Measurements from ENCODE around the gene SARDH. TPM values are rescaled to one million over a fixed set of nuclear protein-coding genes. Genes with fewer than 3 reads are reported as not detected.

The SARDH gene
- total and polyA plus RNA-seq, 2 of the 8 experiments (the other 6 are each of a cell fraction or from before 2014, with no cell fraction given): 6.4 to 7.4 TPM

- Histone ChIP-seq H4K20me1 (replicated peaks in 1 of 2; ENCODE audit: control insufficient read depth in 1 of 2, insufficient read depth in 2 of 2, low read length in 2 of 2) (peaks cover 0 to 2% of the 10 kb centered on the region in 2 experiments), H3K4me1 (replicated peaks in 1 of 4; ENCODE audit: control insufficient read depth in 3 of 4, insufficient read depth in 4 of 4, low read length in 3 of 4) (peaks cover 0 to 10% (median 7%) of the 10 kb centered on the region in 4 experiments; a peak in 6 of 7 replicates), H3K56ac (replicated peaks; ENCODE audit: insufficient read length, low read depth, low read length) (no peak overlapping the region), H4K5ac (ENCODE audit: insufficient read length, low read depth, low read length) (no peak overlapping the region), H4K91ac (replicated peaks; ENCODE audit: insufficient read length, low read length) (no peak overlapping the region), H3K27ac (ENCODE audit: low read depth, low read length) (no peak overlapping the region), H3K79me2 (ENCODE audit: control insufficient read depth in 1 of 2, insufficient read depth in 2 of 2, low read length in 2 of 2) (no peaks in the 10 kb centered on the region), H3K4me3 (ENCODE audit: extremely low read depth in 1 of 4, insufficient read depth in 2 of 4, low read depth in 3 of 4, low read length in 4 of 4) (no peak overlapping the region), H2BK120ac (replicated peaks; ENCODE audit: low read depth, low read length) (no peak overlapping the region), H3K9ac (replicated peaks in 1 of 4; ENCODE audit: extremely low read depth in 1 of 4, low read depth in 3 of 4, low read length in 3 of 4) (no peak overlapping the region), H3K18ac (ENCODE audit: extremely low read depth, low read length) (no peak overlapping the region), H2BK15ac (ENCODE audit: low read length) (no peak overlapping the region), H3K79me1 (ENCODE audit: low read depth, low read length) (no peaks in the 10 kb centered on the region), H2AK5ac (ENCODE audit: low read depth, low read length) (no peak overlapping the region), H3K4me2 (ENCODE audit: insufficient read depth in 1 of 2, low read depth in 2 of 2, low read length in 2 of 2) (no peak overlapping the region), H2BK20ac (ENCODE audit: low read length) (no peak overlapping the region), H3K9me3 (ENCODE audit: insufficient read depth in 2 of 2, low read depth in 1 of 2, low read length in 1 of 2) (no peaks in the 10 kb centered on the region), H3K14ac (ENCODE audit: insufficient read length) (no peak overlapping the region), H3K36me3 (ENCODE audit: control insufficient read depth in 2 of 4, insufficient read depth in 4 of 4, low read length in 3 of 4) (no peaks in the 10 kb centered on the region), H2BK5ac (ENCODE audit: low read depth, low read length) (no peak overlapping the region), H2AFZ (ENCODE audit: low read length) (no peak overlapping the region), H3K4ac (replicated peaks; ENCODE audit: insufficient read length, low read depth, low read length) (no peak overlapping the region), H3K23me2 (ENCODE audit: low read depth, low read length) (0 out of 2 replicates have a peak, but pooled peaks cover 1% of the 10 kb centered on the region), H2BK12ac (ENCODE audit: low read depth, low read length) (no peak overlapping the region), H3K23ac (ENCODE audit: insufficient read length) (no peak overlapping the region), H4K8ac (ENCODE audit: extremely low read depth, insufficient read depth, low read length) (no peak overlapping the region), H3K27me3 (replicated peaks in 1 of 4; ENCODE audit: control insufficient read depth in 3 of 4, extremely low read depth in 1 of 4, insufficient read depth in 3 of 4, low read length in 3 of 4) (no peaks in the 10 kb centered on the region; a peak in 1 of 7 replicates)
- no peak for FAIRE-seq
- POLR2A ChIA-PET (ENCODE audit: partially characterized antibody): interaction anchor here (0.7 kb wide), 1 partner anchor 12 kb away, joined by 3 read pairs; no protein-coding TSS in a partner anchor
- CTCF ChIA-PET (ENCODE audit: partially characterized antibody): interaction anchor here (0.7 to 3.3 kb wide), 4 partner anchors 12 to 30 kb away, joined by 4 to 14 read pairs (median 4); no protein-coding TSS in a partner anchor
- DNase-seq (ENCODE audit: low read depth in 1 of 2, low spot score in 2 of 2): no peak
- 91% methylated on average over 13 of the region's 13 CpGs; no CpG with 5 or more reads in 1 of the 2 experiments for WGBS, 2 experiments (ENCODE audit: extremely low coverage in 1 of 2, insufficient coverage in 1 of 2, insufficient read length in 1 of 2, insufficient replicate concordance in 2 of 2, low coverage in 1 of 2, low lambda C conversion rate in 2 of 2, missing lambda C conversion rate in 1 of 2)
- TF ChIP-seq MAX (IDR thresholded peaks at IDR 0.05) (no peak), MAFK (IDR thresholded peaks at IDR 0.05; ENCODE audit: low read depth, low read length) (no peak), CTBP2 (IDR thresholded peaks at IDR 0.05; ENCODE audit: borderline replicate concordance, insufficient read depth, insufficient read length, low read length) (no peak), TAF7 (optimal IDR thresholded peaks at IDR 0.05; ENCODE audit: borderline replicate concordance, low read depth, low read length) (no peak), KDM5A (IDR thresholded peaks at IDR 0.05; ENCODE audit: low read length) (no peak), BACH1 (IDR thresholded peaks at IDR 0.05; ENCODE audit: low read length) (no peak), EP300 (IDR thresholded peaks at IDR 0.05; ENCODE audit: borderline replicate concordance in 1 of 2, low read depth in 2 of 2, low read length in 2 of 2) (no peak), CBX8 (IDR thresholded peaks at IDR 0.05; ENCODE audit: borderline replicate concordance, low read depth, low read length) (no peak), TBP (IDR thresholded peaks at IDR 0.05; ENCODE audit: low read depth, low read length) (no peak), CREB1 (IDR thresholded peaks at IDR 0.05) (no peak)
Measured at GRCh38 chr9:133640580-133641395, 97.4 kb downstream of the SARDH start.
